ENCODE data around the gene ARRB1. TPM values are rescaled to one million over a fixed set of nuclear protein-coding genes. Genes with fewer than 3 reads are reported as not detected.

The ARRB1 gene
- total and polyA plus RNA-seq, 2 of the 13 experiments (the other 11 are each of a cell fraction or from before 2014, with no cell fraction given) = 22.5 to 35.7 TPM

DNA sequence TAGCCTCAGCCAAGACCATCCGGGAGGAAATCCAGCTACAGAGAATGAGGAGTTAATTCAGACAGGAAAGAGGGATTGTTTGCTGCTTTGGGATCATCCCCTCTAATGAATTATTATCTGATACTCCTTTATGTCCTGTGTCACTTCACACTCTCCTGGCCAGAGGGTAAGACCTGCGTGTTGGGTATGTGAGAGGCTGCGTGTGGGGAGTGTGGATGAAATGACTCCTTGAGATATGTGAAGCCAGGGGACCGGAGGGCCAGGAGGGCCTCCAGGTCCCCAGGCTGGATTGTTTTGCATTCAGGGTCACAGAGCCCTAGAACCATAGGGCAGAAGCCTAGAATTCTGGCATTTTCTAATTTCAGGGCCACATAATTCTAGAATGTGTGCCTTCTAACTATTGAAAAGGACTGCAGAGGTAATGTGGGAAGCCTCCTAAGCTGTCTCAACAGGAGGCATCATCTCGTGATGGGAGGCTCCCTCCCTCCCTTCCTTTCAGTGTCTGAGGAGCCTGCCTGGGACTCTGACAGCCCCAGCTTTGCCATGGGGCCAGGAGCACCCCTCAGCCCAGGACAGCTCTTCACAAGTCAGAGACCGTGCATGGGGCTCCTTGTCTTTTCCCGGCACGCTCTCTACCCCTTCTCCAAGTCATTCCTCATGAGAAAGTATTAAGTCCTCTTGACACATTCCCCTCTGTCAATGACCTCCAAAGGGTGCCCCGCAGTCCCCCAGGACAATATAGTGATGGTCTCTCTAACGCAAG lies 107.2 kb downstream of the ARRB1 start:
- ATAC-seq (no peak), DNase-seq (ENCODE audit: low spot score) (no peak), FAIRE-seq (no peak)
- Histone ChIP-seq H3K4me2 (ENCODE audit: low read depth, low read length) (no peak overlapping the region), H3K79me2 (ENCODE audit: insufficient read depth, low read length) (no peaks in the 10 kb centered on the region), H3K4me1 (ENCODE audit: insufficient read depth, low read length) (peaks cover 20% of the 10 kb centered on the region; the same call in 1 of the 2 replicates), H3K9ac (ENCODE audit: insufficient read depth, low read depth, low read length) (no peak overlapping the region), H3K36me3 (replicated peaks in 1 of 2; ENCODE audit: control insufficient read depth in 1 of 2, insufficient read depth in 2 of 2, low read length in 2 of 2) (no peaks in the 10 kb centered on the region), H2AFZ (ENCODE audit: low read length) (no peak overlapping the region), H3K4me3 (replicated peaks in 1 of 3; ENCODE audit: insufficient read depth in 1 of 3, low read depth in 2 of 3, low read length in 3 of 3) (no peak overlapping the region), H3K27ac (ENCODE audit: extremely low read length, insufficient read depth, low read length) (no peak overlapping the region), H3K9me3 (ENCODE audit: low read length) (no peaks in the 10 kb centered on the region), H4K20me1 (ENCODE audit: insufficient read depth, low read length) (0 out of 2 replicates have a peak, but pooled peaks cover 2% of the 10 kb centered on the region), H3K27me3 (ENCODE audit: control insufficient read depth in 1 of 2, insufficient read depth in 2 of 2, low read length in 2 of 2) (peaks cover 11 to 58% of the 10 kb centered on the region in 2 experiments)
- intact Hi-C loops (cut with micrococcal nuclease; ENCODE audit: unreplicated experiment) = no loop called here
- in situ Hi-C loops (cut with HindIII; ENCODE audit: extremely low pct_ligation_motif_present, low pct_unique_long_range_greater_than_20kb) = loop anchor here (10.0 kb wide), 1 partner anchor 309 kb away; no protein-coding TSS in a partner anchor
- POLR2A ChIA-PET = no interaction called here
- no TSS peak for BruUV-seq (replicated peaks)
- CTCF ChIA-PET (ENCODE audit: low intra/inter-chr PET ratio, low total read pairs) = no interaction called here
- 25% methylated on average over 10 of the region's 10 CpGs for WGBS (ENCODE audit: low lambda C conversion rate)
- TF ChIP-seq JARID2 (CRISPR knock-in tag; IDR thresholded peaks at IDR 0.05; ENCODE audit: insufficient replicate concordance) (no peak), ZNF343 (CRISPR knock-in tag; IDR thresholded peaks at IDR 0.05) (no peak), KLF6 (CRISPR knock-in tag; IDR thresholded peaks at IDR 0.05) (no peak), YEATS2 (CRISPR knock-in tag; IDR thresholded peaks at IDR 0.05; ENCODE audit: borderline replicate concordance) (no peak)
- TF ChIP-seq, protein P1, sequence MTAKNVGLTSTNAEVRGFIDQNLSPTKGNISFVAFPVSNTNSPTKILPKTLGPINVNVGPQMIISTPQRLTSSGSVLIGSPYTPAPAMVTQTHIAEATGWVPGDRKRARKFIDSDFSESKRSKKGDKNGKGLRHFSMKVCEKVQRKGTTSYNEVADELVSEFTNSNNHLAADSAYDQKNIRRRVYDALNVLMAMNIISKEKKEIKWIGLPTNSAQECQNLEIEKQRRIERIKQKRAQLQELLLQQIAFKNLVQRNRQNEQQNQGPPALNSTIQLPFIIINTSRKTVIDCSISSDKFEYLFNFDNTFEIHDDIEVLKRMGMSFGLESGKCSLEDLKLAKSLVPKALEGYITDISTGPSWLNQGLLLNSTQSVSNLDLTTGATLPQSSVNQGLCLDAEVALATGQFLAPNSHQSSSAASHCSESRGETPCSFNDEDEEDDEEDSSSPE (CRISPR knock-in tag; IDR thresholded peaks at IDR 0.05) = no peak
